GM12892 (cell line): ENCODE results near the gene KAT14. TPM values are rescaled to one million over a fixed set of nuclear protein-coding genes. Genes with fewer than 3 reads are reported as not detected.
"Not testable (repeated sequence)": the region's sequence is repeated elsewhere in the genome, so short reads cannot be mapped to it uniquely, and the experiment has no call there.

ENCODE experiments used
- DNase-seq: peaks from one replicate; pipeline ENCODE4 v3.0.0; 2011; ENCODE audit not compliant: insufficient read length
- FAIRE-seq: peaks from 2 replicates; lab custom pipeline; 2011; peaks lifted over from hg19 to GRCh38; lab: Jason Lieb, UNC
- POLR2A ChIP-seq: IDR thresholded peaks from 2 replicates; pipeline ENCODE4 v1.6.1; 2011; ENCODE audit warnings: low read depth, low read length, control low read depth
- POLR2AphosphoS5 ChIP-seq: IDR thresholded peaks from 2 replicates; pipeline ENCODE4 v1.6.1; 2011; ENCODE audit warnings: low read depth, low read length, control low read depth
- TAF1 ChIP-seq: IDR thresholded peaks from 2 replicates; pipeline ENCODE4 v1.6.1; 2011; ENCODE audit warnings: low read depth, mild to moderate bottlenecking, control low read depth, low read length, borderline replicate concordance
- polyA plus RNA-seq: library from polyadenylated mRNA; unstranded; fragments of >200 nt; gene quantifications from one replicate; pipeline ENCODE4 v1.2.1, GENCODE V29; 2012; ENCODE audit warnings: missing spikeins, inconsistent platforms; ENCODE audit not compliant: missing spikeins

Gene KAT14
- polyA plus RNA-seq = 10.2 TPM

- peak; percentile 90 for FAIRE-seq
- peak; percentile 69 for DNase-seq
- TF ChIP-seq TAF1 (peak; percentile 80), POLR2A (peak; percentile 90), POLR2AphosphoS5 (peak; percentile 75; the same call in 1 of the 2 replicates)
Observed at GRCh38 chr20:18137412-18138265, at the start of gene KAT14, which contains the start of gene PET117. Gene KAT14, plus strand, starts transcription at chr20:18137863. Its CDS starts 4,798 bp downstream, at chr20:18142661. Gene PET117, plus strand, starts transcription at chr20:18137863. Its CDS starts 93 bp downstream, at chr20:18137956.

GRCh38 chr20:18088298-18088697 is 49.4 kb upstream of the KAT14 start:
- not testable (repeated sequence) for DNase-seq, FAIRE-seq

- not testable (repeated sequence) for FAIRE-seq, DNase-seq
Observed at GRCh38 chr20:18088841-18089240, 48.8 kb upstream of the KAT14 start.

- DNase-seq (no peak), FAIRE-seq (no peak)
- TF ChIP-seq POLR2A = no peak
- TF ChIP-seq TAF1 = no peak
- TF ChIP-seq POLR2AphosphoS5 = no peak
Observed at GRCh38 chr20:18090044-18090443, 47.6 kb upstream of the KAT14 start.

- TF ChIP-seq POLR2AphosphoS5 (no peak), TAF1 (no peak), POLR2A (no peak)
- FAIRE-seq (no peak), DNase-seq (no peak)
Observed at GRCh38 chr20:18090477-18090876, 47.2 kb upstream of the KAT14 start.

GRCh38 chr20:18091623-18092022 is 46.0 kb upstream of the KAT14 start:
- TF ChIP-seq POLR2A = no peak
- no peak for TF ChIP-seq TAF1
- TF ChIP-seq POLR2AphosphoS5 = no peak
- no peak for FAIRE-seq
- DNase-seq = no peak

- FAIRE-seq = no peak
- no peak for TF ChIP-seq POLR2AphosphoS5
- no peak for TF ChIP-seq TAF1
- no peak for TF ChIP-seq POLR2A
- no peak for DNase-seq
Observed at GRCh38 chr20:18092890-18093289, 44.8 kb upstream of the KAT14 start.

- TF ChIP-seq TAF1 = no peak
- TF ChIP-seq POLR2AphosphoS5 = no peak
- no peak for TF ChIP-seq POLR2A
- FAIRE-seq = no peak
- DNase-seq = no peak
Observed at GRCh38 chr20:18093388-18093787, 44.3 kb upstream of the KAT14 start.

GRCh38 chr20:18094191-18094590 is 43.5 kb upstream of the KAT14 start:
- TF ChIP-seq TAF1 = no peak
- no peak for TF ChIP-seq POLR2AphosphoS5
- no peak for TF ChIP-seq POLR2A
- FAIRE-seq = no peak

GRCh38 chr20:18100569-18100968 is 37.1 kb upstream of the KAT14 start:
- not testable (repeated sequence) for FAIRE-seq, DNase-seq

More at GRCh38 chr20:18094191-18094590, 43.5 kb upstream of the KAT14 start:
- no peak for DNase-seq

GRCh38 chr20:18101125-18101810 is 36.4 kb upstream of the KAT14 start:
- DNase-seq (no peak), FAIRE-seq (no peak)
- TF ChIP-seq TAF1 (no peak), POLR2AphosphoS5 (no peak), POLR2A (no peak)

- DNase-seq (no peak), FAIRE-seq (no peak)
- TF ChIP-seq POLR2A = no peak
- TF ChIP-seq POLR2AphosphoS5 = no peak
Observed at GRCh38 chr20:18103497-18103896, 34.2 kb upstream of the KAT14 start.
